Dermis blood vessel endothelial cell (primary cell): ENCODE results near the gene SETD1B. TPM values are rescaled to one million over a fixed set of nuclear protein-coding genes. Genes with fewer than 3 reads are reported as not detected.
"Not testable (repeated sequence)": the region's sequence is repeated elsewhere in the genome, so short reads cannot be mapped to it uniquely, and the experiment has no call there.

Experiments used
- DNase-seq: peaks from one replicate; pipeline ENCODE4 v3.0.0; 2010
- total RNA-seq: library from RNA; depleted of rRNA; stranded (reverse); fragments of >200 nt; gene quantifications from 2 replicates; pipeline ENCODE4 v1.2.3, GENCODE V29; 2014

SETD1B gene
- 2.7 and 6.7 TPM in 2 replicates for total RNA-seq

GRCh38 chr12:121803861-121804416, at the start of gene SETD1B:
SETD1B (plus strand) TSS chr12:121804009; CDS start chr12:121804738, 729 bp downstream.
- peak; percentile 66 for DNase-seq

DNA sequence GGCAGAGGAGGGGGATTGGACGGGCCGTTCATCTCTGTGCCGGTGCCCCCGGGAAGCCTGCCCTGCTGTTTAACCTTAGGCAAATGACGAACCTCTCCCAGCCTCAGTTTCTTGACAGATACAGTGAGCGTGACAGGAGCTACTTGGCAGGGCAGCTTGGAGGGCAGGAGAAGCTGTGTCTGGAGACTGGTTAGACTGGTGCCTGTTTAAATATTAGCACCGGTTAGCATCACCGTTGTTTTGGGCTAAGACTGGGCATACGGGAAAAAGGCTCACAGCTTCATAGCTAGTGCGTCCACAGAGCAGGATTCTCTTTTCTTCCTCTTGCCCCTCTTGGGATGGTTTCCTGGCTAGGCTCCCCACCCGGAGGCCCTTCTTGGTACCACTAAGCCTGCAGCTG, 49.0 kb upstream of the SETD1B start:
- DNase-seq = no peak

- DNase-seq = no peak
These were observed 48.2 kb upstream of the SETD1B start for GRCh38 chr12:121755591-121755990.

GRCh38 chr12:121758536-121758935, 45.3 kb upstream of the SETD1B start:
- DNase-seq = not testable (repeated sequence)

DNA sequence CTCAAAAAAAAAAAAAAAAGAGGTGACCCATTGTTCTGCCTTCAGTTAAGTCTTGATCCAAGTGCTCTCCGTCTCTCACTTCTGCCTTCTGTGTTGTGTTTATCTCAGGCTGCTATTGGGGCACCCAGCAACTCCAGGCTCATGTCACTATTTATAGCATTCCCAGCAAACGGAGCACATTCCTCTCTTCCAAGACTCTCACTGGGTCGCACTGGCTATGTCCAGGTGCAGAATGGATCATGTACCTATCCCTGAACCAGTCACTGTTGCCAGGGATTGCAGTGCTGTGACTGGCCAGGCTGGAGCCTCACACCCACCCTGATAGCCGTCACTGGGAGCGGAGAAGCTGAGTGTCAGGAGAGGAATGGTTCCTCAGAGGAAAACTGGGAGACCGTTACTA, 41.5 kb upstream of the SETD1B start:
- no peak for DNase-seq

- no peak for DNase-seq
These were observed 39.0 kb upstream of the SETD1B start for GRCh38 chr12:121764808-121765207.

DNA sequence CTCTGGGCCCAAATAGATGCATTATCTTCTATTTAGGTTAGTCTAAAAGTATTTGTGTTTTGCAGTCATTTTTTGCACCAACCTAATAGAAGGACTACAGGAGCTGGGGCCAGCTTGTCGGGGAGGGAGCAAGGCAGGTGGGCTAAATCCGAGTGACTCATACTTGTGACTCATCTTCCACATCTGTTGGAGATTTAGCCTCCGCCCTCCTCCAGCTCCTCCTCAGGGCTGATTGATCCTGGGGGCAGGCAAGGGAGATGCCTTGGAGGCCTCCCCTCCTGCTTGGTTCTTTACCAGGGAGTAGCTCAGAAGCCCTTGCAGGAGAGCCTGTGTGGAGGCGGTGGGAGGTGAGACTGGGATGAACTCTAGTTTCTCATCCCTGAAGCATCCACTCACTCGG, 38.2 kb upstream of the SETD1B start:
- DNase-seq = peak; percentile 46

DNA sequence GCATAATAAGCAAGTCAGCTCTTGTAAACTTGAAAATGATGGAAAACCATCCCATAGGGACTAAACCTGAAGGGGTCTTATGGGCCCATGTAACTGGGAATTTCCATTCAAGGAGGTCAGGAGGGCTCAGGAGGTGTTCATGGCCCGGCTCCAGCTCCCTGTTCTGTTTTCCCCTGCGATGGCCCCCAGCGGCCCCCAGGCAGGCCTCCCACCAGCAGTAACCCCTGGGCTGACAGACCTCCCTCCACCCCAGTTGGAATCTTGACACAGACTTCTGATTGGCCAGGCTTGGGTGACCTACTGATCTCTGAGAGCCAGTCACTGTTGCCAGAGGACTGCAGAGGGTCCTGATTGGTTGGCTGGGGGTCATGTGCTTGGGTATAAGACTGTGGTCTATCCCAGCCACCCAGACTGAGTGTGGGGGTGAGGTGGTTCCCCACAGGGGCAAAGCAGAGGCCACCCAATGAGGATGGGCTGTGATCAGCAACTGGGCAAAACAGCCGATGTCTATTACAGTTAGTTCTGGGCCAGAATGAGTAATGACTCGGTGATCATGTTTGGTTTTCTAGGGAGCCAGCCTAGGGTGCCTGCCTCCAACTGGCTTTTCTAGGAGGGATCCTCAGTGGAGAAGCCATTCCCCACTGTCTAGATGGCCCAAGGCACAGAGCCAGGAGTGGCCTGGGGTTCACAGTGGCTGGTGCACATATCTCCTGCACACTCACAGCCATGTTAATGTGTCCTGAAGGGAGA, 37.3 kb upstream of the SETD1B start:
- DNase-seq = no peak

DNA sequence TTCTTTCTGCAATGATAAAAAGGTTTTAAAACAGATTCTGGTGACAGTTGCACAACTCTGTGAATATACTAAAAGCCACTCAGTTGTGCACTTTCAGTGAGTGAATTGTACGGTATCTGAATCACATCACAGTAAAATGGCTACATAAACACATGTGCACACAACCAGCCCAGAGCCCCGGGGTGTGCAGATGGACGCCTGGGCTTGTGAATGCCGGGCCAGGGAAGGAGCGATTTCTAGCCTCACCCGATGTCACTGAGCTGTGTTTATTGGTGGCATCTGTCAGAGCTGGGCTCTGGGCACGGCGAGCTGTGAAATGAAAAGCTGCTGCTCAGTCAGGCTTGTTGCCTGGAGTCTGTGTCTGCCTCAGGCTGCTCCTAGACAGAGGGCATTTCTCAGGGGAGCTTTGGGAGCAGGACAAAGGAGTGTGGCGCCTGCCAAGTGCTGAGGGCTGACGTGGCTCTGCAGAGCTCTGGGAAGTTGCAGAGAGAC, 36.2 kb upstream of the SETD1B start:
- DNase-seq = no peak

DNA sequence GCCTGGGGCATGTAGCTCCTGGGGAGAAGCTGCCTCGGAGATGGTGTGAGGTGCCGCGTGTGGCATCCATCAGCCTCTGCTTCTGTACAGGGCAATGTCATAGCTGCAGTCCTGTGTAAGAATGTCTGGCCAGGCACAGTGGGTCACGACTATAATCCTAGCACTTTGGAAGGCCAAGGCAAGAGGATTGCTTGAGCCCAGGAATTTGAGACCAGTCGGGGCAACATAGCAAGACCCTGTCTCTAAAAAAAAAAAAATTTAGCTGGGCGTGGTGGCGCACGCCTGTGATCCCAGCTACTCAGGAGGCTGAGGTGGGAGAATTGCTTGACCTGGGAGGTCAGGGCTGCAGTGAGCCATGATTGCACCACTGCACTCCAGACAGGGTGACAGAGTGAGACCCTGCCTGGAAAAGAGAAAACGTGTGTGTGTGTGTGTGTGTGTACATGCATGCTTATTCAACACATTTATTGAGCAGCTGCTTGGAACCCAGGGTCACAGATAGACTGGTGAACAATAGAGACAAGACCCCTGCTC, 34.4 kb upstream of the SETD1B start:
- no peak for DNase-seq

- no peak for DNase-seq
These were observed 33.9 kb upstream of the SETD1B start for GRCh38 chr12:121769831-121770301.

DNA sequence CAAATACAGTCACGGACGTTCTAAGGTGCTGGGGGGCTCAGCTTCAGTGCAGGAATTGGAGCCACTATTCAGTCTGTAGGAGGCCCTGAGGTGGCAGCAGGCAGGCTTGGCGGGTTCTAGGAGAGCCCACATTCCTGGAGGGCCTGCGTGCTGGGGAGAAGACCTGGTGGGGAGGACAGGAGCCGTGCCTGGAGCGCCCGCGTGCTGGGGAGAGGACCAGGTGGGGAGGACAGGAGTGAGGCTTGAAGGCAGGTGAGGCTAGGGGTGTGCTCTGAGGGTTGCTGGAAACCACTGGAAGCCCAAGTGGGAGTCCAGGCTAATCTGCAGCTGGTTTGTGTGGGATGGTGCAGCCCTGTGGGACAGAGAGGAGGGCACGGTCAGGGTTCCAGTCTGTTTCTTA, 33.4 kb upstream of the SETD1B start:
- no peak for DNase-seq

DNA sequence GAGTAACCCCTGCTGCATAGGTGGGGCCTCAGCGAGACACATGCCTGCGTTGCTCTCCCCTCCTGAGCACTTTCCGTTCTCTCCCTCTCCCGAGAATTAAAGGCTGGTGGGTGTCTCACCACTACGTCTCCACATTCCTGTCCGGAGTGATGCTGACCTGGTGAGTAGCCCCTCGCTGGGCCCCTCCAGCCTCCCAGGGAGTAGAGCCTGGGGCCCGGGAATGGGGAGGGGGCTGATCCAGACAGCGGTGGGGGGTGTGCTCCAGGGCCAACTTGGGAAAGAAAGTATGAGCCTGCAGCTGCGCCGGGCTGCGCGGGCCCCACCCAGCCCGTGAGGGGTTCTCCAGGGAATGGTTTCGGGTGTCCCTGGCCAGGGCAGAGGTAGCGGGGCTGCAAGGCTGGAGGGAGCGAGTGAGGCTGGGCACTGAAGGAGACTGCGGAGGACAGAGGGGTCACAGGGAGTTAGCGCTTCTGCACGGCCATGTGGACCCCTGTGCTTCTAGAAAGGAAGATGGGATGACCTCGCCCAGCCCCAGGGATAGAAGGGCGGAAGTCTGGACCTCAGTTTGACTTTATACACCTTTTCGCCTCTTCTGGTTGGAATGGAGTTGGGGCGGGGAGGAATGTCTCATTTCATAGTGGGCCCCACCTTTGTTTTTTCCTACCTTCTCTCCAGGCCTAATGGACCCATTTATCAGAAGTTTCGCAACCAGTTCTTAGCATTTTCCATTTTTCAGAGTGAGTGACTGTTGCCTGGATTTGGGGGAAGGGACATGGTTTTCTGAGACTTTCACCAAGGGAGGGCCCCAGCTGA, 32.8 kb upstream of the SETD1B start:
- DNase-seq = no peak

- peak; percentile 60 for DNase-seq
These were observed 30.6 kb upstream of the SETD1B start for GRCh38 chr12:121773011-121773777.

DNA sequence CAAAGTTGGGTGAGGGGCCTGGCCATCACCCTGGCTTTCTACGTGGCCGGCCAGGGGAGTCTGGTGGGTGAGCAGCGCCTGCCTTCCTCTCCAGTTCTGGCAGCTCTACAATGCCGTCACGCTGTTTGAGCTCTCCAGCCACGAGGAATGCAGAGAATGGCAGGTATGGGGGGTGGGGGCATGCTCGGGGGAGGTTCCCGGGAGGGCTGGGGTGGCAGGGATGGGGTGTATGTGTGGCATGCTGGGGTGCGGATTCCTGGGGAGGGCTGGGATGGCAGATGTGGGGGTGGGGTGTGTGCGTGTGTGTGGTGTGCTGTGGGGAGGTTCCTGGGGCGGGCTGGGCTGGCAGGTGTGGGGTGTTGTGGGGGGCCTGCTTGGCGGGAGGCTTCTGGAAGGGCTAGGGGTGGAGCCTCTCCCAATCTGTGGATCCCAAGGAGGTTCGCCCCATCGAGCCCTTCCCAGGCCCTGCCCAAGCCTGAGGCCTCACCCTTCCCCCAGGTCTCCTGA, 28.8 kb upstream of the SETD1B start:
- no peak for DNase-seq

- DNase-seq = no peak
These were observed 28.3 kb upstream of the SETD1B start for GRCh38 chr12:121775501-121775900.

- peak; percentile 82 for DNase-seq
These were observed 27.4 kb upstream of the SETD1B start for GRCh38 chr12:121776190-121777098.

DNA sequence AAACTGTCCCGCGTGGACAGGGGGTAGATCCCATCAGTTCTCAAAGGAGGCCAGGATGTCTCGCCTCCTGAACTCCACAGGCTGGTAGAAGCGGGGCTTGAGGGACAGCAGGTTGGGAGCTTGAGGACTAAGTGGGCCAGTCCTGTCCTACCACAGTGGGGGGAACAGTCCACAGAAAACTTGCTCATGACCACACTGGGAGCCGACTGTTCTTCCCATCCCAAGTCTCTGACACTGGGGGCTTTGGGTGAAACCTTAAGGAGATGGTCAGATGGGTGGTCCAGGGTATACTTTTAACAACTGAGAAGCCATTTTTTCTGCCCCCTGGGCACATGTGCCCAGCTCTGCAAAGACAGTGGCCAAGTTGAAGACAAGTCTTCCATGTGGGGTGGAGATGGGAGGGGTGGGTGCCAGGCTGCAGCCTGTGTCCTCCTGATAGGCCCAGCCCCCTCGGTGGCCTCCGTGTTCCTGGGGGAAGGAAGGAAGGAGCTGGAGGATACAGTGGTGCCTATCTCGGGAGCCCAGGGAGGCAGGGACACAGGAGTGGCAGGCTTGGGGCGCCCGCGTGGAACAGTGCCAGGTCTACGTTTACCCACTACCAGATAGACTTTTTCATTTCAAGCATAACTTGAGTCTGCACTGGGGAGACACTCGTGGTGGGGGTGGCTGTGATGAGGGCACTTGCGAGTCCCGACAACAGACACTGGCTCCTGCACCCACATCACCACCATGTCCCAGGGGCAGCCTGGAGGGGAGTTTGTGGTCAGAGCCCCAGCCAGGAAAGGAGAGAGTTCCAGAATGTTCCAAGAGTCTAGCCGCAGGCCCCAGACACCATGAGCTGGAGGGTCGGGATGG, 25.0 kb upstream of the SETD1B start:
- DNase-seq = no peak

DNA sequence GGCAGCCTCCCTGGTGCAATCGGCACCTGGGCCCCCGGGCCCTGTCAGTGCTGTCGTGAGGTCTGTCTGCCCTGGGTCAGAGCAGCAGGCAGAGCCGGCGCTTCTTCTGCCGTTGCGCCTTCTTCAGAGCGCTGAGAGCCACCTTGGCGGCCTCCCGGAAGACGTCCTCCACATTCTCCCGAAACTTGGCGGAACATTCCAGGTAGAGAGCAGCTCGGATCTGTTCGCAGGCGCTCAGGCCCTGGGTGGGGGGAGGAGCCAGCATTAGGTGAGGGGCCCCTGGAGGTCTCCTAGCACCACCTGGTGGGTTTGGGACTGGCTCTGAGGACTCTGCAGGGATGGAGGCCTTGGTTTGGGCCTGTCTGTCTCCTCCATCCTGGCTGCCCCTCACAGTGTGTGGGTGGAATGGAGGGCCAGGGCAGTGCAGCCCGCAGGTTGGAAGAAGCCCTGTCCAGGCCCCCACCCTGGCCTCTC, 24.4 kb upstream of the SETD1B start:
- no peak for DNase-seq

DNA sequence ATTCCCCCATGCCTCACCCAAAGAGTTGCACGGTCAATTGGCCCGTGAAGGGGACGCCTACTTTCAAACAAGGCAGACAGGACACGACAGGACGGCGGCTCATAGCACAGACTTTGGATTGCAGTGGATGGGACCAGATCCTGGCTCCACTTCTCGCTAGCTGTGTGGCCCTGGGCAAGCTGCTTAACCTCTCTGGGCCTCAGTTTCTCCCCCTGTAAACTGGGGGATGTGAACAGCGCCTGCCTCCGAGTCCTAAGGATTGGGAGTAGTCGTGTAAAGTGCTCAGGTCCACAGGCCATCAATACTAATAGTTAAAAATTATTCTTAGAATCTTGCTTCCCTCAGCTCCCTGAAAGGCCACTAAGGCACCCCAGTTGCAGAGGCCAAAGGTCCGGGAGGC, 23.4 kb upstream of the SETD1B start:
- no peak for DNase-seq
